Measurements from ENCODE around the gene ADAM29. TPM values are rescaled to one million over a fixed set of nuclear protein-coding genes. Genes with fewer than 3 reads are reported as not detected.

The ADAM29 gene
- polyA plus RNA-seq, 1 experiment = not detected

GRCh38 chr4:174929346-174929745, 11.2 kb downstream of the ADAM29 start:
- no peak overlapping the region for H3K4me3 ChIP-seq (ENCODE audit: low read depth, low read length)
- ChIA-PET POLR2A (no interaction called here), CTCF (no interaction called here)
- H3K27ac ChIP-seq (ENCODE audit: low read depth, low read length) = no peak overlapping the region
- TF ChIP-seq CTCF (IDR thresholded peaks at IDR 0.05; ENCODE audit: low read depth, low read length) = no peak
- peaks cover 8% of the 10 kb centered on the region for H3K9me3 ChIP-seq (ENCODE audit: control insufficient read depth, insufficient read depth, low read length)
- DNase-seq (ENCODE audit: low read depth, low spot score) = no peak
- no peaks in the 10 kb centered on the region for H3K27me3 ChIP-seq (ENCODE audit: control insufficient read depth, insufficient read depth, low read length)

GRCh38 chr4:174930895-174931294, 12.7 kb downstream of the ADAM29 start:
- H3K4me3 ChIP-seq (ENCODE audit: low read depth, low read length) = no peak overlapping the region
- H3K27ac ChIP-seq (ENCODE audit: low read depth, low read length) = no peak overlapping the region
- peaks cover 8% of the 10 kb centered on the region for H3K9me3 ChIP-seq (ENCODE audit: control insufficient read depth, insufficient read depth, low read length)
- DNase-seq (ENCODE audit: low read depth, low spot score) = no peak
- ChIA-PET CTCF (no interaction called here), POLR2A (no interaction called here)
- H3K27me3 ChIP-seq (ENCODE audit: control insufficient read depth, insufficient read depth, low read length) = no peaks in the 10 kb centered on the region
- TF ChIP-seq CTCF (IDR thresholded peaks at IDR 0.05; ENCODE audit: low read depth, low read length) = no peak

- Histone ChIP-seq H3K27ac (ENCODE audit: low read depth, low read length) (no peak overlapping the region), H3K9me3 (ENCODE audit: control insufficient read depth, insufficient read depth, low read length) (peaks cover 4% of the 10 kb centered on the region; the same call in 1 of the 2 replicates), H3K4me3 (ENCODE audit: low read depth, low read length) (no peak overlapping the region), H3K27me3 (ENCODE audit: control insufficient read depth, insufficient read depth, low read length) (no peaks in the 10 kb centered on the region)
- CTCF ChIA-PET = no interaction called here
- DNase-seq (ENCODE audit: low read depth, low spot score) = no peak
- no peak for TF ChIP-seq CTCF (IDR thresholded peaks at IDR 0.05; ENCODE audit: low read depth, low read length)
- POLR2A ChIA-PET = no interaction called here
These were observed 14.9 kb downstream of the ADAM29 start for GRCh38 chr4:174933083-174933482.

GRCh38 chr4:174934360-174934759, 16.2 kb downstream of the ADAM29 start:
- no peak for TF ChIP-seq CTCF (IDR thresholded peaks at IDR 0.05; ENCODE audit: low read depth, low read length)

GRCh38 chr4:174935607-174936006, 17.4 kb downstream of the ADAM29 start:
- Histone ChIP-seq H3K9me3 (ENCODE audit: control insufficient read depth, insufficient read depth, low read length) (no peaks in the 10 kb centered on the region; the same call in 1 of the 2 replicates), H3K27me3 (ENCODE audit: control insufficient read depth, insufficient read depth, low read length) (no peaks in the 10 kb centered on the region), H3K4me3 (ENCODE audit: low read depth, low read length) (no peak overlapping the region), H3K27ac (ENCODE audit: low read depth, low read length) (no peak overlapping the region)
- no peak for DNase-seq (ENCODE audit: low read depth, low spot score)
- TF ChIP-seq CTCF (IDR thresholded peaks at IDR 0.05; ENCODE audit: low read depth, low read length) = no peak
- ChIA-PET CTCF (no interaction called here), POLR2A (no interaction called here)

More at GRCh38 chr4:174934360-174934759, 16.2 kb downstream of the ADAM29 start:
- Histone ChIP-seq H3K9me3 (ENCODE audit: control insufficient read depth, insufficient read depth, low read length) (peaks cover 4% of the 10 kb centered on the region), H3K4me3 (ENCODE audit: low read depth, low read length) (no peak overlapping the region), H3K27ac (ENCODE audit: low read depth, low read length) (no peak overlapping the region), H3K27me3 (ENCODE audit: control insufficient read depth, insufficient read depth, low read length) (no peaks in the 10 kb centered on the region)
- ChIA-PET POLR2A (no interaction called here), CTCF (no interaction called here)
- no peak for DNase-seq (ENCODE audit: low read depth, low spot score)
